Hepatic stellate cell (primary cell): ENCODE data around the gene TBC1D8.

Experiments
- DNase-seq: peaks from one replicate; pipeline ENCODE4 v3.0.0; 2011; ENCODE audit warnings: low spot score

Gene TBC1D8

GRCh38 chr2:100998235-100998573 is 153.0 kb downstream of the TBC1D8 start:
- DNase-seq: no peak

- DNase-seq: no peak
These were observed 153.5 kb downstream of the TBC1D8 start for GRCh38 chr2:100997509-100998234.

GRCh38 chr2:100995309-100996075 is 155.7 kb downstream of the TBC1D8 start:
- no peak for DNase-seq

- DNase-seq: no peak
These were observed 157.9 kb downstream of the TBC1D8 start for GRCh38 chr2:100993294-100993693.

GRCh38 chr2:100992262-100992661 is 158.9 kb downstream of the TBC1D8 start:
- no peak for DNase-seq

- DNase-seq: no peak
These were observed 159.8 kb downstream of the TBC1D8 start for GRCh38 chr2:100991404-100991773.

GRCh38 chr2:100990650-100991403 is 160.4 kb downstream of the TBC1D8 start:
- no peak for DNase-seq

GRCh38 chr2:100990166-100990565 is 161.0 kb downstream of the TBC1D8 start:
- DNase-seq: no peak

- no peak for DNase-seq
These were observed 161.5 kb downstream of the TBC1D8 start for GRCh38 chr2:100989666-100990065.

GRCh38 chr2:100988630-100989417 is 162.4 kb downstream of the TBC1D8 start:
- peak; percentile 94 for DNase-seq

GRCh38 chr2:100987974-100988373 is 163.2 kb downstream of the TBC1D8 start:
- DNase-seq: no peak

GRCh38 chr2:100987536-100987935 is 163.6 kb downstream of the TBC1D8 start:
- DNase-seq: no peak

GRCh38 chr2:100986157-100986556 is 165.0 kb downstream of the TBC1D8 start:
- DNase-seq: no peak

GRCh38 chr2:100984892-100985307 is 166.3 kb downstream of the TBC1D8 start:
- peak; percentile 70 for DNase-seq

- DNase-seq: no peak
These were observed 167.4 kb downstream of the TBC1D8 start for GRCh38 chr2:100983684-100984310.

- DNase-seq: no peak
These were observed 168.0 kb downstream of the TBC1D8 start for GRCh38 chr2:100983201-100983600.

GRCh38 chr2:100982431-100982861 is 168.7 kb downstream of the TBC1D8 start:
- no peak for DNase-seq

- DNase-seq: no peak
These were observed 170.2 kb downstream of the TBC1D8 start for GRCh38 chr2:100981011-100981410.

- no peak for DNase-seq
These were observed 171.1 kb downstream of the TBC1D8 start for GRCh38 chr2:100980046-100980445.

- DNase-seq: no peak
These were observed 172.5 kb downstream of the TBC1D8 start for GRCh38 chr2:100978582-100979191.

GRCh38 chr2:100977511-100977910 is 173.7 kb downstream of the TBC1D8 start:
- no peak for DNase-seq
